ENCODE measurements around the gene ATXN1L.
A peak's percentile ranks its signal among the peaks of the same experiment; 100 is the strongest.

The ATXN1L gene

GRCh38 chr16:71894229-71894920 lies 48.6 kb downstream of the ATXN1L start:
- DNase-seq (ENCODE audit: low spot score) = peak; percentile 26
- Histone ChIP-seq H3K4ac (ENCODE audit: low read length) (no peak overlapping the region), H3K4me1 (ENCODE audit: control insufficient read depth in 2 of 2, insufficient read depth in 1 of 2, low read depth in 1 of 2, low read length in 2 of 2) (peaks cover 0 to 1% of the 10 kb centered on the region in 2 donors), H3K18ac (ENCODE audit: low read length) (peak overlapping the region; percentile 98), H3K4me2 (ENCODE audit: insufficient read depth, low read length, poor library complexity, severe bottlenecking) (peak overlapping the region; percentile 86), H3K9ac (ENCODE audit: low read depth, low read length, poor library complexity) (peak overlapping the region; percentile 94), H2AFZ (ENCODE audit: low read length) (peak overlapping the region; percentile 87), H2AK5ac (ENCODE audit: low read depth, low read length) (no peak overlapping the region), H3K9me3 (replicated peaks in 1 of 2; ENCODE audit: control insufficient read depth in 2 of 2, insufficient read depth in 1 of 2, low read depth in 1 of 2, low read length in 2 of 2) (peaks cover 0 to 11% of the 10 kb centered on the region in 2 donors), H4K8ac (ENCODE audit: low read depth, low read length) (no peak overlapping the region), H2BK5ac (ENCODE audit: low read length) (peak overlapping the region; percentile 87), H4K91ac (ENCODE audit: low read depth, low read length, poor library complexity) (no peak overlapping the region), H3K14ac (ENCODE audit: low read length) (no peak overlapping the region), H3K36me3 (replicated peaks in 1 of 2; ENCODE audit: control insufficient read depth in 2 of 2, insufficient read depth in 2 of 2, low read length in 2 of 2) (peaks cover 0 to 25% of the 10 kb centered on the region in 2 donors), H3K4me3 (ENCODE audit: low read length in 2 of 2) (peak overlapping the region; percentile 88 to 90), H2BK12ac (ENCODE audit: low read length) (no peak overlapping the region), H3K27ac (replicated peaks; ENCODE audit: low read length) (peak overlapping the region; percentile 97), H3K27me3 (ENCODE audit: control insufficient read depth in 3 of 3, insufficient read depth in 3 of 3, low read depth in 1 of 3, low read length in 3 of 3) (no peaks in the 10 kb centered on the region), H3K79me1 (ENCODE audit: low read depth, low read length) (peaks cover 3% of the 10 kb centered on the region), H2BK120ac (ENCODE audit: low read depth, low read length) (peak overlapping the region; percentile 87), H2BK15ac (ENCODE audit: low read length) (peak overlapping the region; percentile 89), H3K23ac (ENCODE audit: low read depth, low read length, poor library complexity) (peak overlapping the region; percentile 99)
- WGBS, 2 donors (ENCODE audit: extremely low coverage in 2 of 2, insufficient read length in 2 of 2, insufficient replicate concordance in 1 of 2) = no CpG with 5 or more reads among the region's 31 CpGs

- Histone ChIP-seq H3K23ac (ENCODE audit: low read depth, low read length, poor library complexity) (peak within 1 kb of the TSS; percentile 99), H3K9ac (ENCODE audit: low read depth, low read length, poor library complexity) (peak within 1 kb of the TSS; percentile 95), H4K8ac (ENCODE audit: low read depth, low read length) (peak within 1 kb of the TSS; percentile 82), H2BK15ac (ENCODE audit: low read length) (peak within 1 kb of the TSS; percentile 89), H3K36me3 (replicated peaks in 1 of 2; ENCODE audit: control insufficient read depth in 2 of 2, insufficient read depth in 2 of 2, low read length in 2 of 2) (peaks cover 0 to 30% of the 10 kb centered on the region in 2 donors), H3K4me1 (ENCODE audit: control insufficient read depth in 2 of 2, insufficient read depth in 1 of 2, low read depth in 1 of 2, low read length in 2 of 2) (peaks cover 0 to 1% of the 10 kb centered on the region in 2 donors), H2AK5ac (ENCODE audit: low read depth, low read length) (peak within 1 kb of the TSS; percentile 72), H2BK12ac (ENCODE audit: low read length) (no peak within 1 kb of the TSS), H2AFZ (ENCODE audit: low read length) (peak within 1 kb of the TSS; percentile 87), H3K79me1 (ENCODE audit: low read depth, low read length) (peaks cover 3% of the 10 kb centered on the region), H3K27me3 (ENCODE audit: control insufficient read depth in 3 of 3, insufficient read depth in 3 of 3, low read depth in 1 of 3, low read length in 3 of 3) (no peaks in the 10 kb centered on the region), H3K14ac (ENCODE audit: low read length) (peak within 1 kb of the TSS; percentile 89), H4K91ac (ENCODE audit: low read depth, low read length, poor library complexity) (no peak within 1 kb of the TSS), H3K4me3 (ENCODE audit: low read length in 2 of 2) (peak within 1 kb of the TSS; percentile 90 to 91), H3K18ac (ENCODE audit: low read length) (peak within 1 kb of the TSS; percentile 98), H3K9me3 (replicated peaks in 1 of 2; ENCODE audit: control insufficient read depth in 2 of 2, insufficient read depth in 1 of 2, low read depth in 1 of 2, low read length in 2 of 2) (peaks cover 0 to 11% of the 10 kb centered on the region in 2 donors), H3K27ac (replicated peaks; ENCODE audit: low read length) (peak within 1 kb of the TSS; percentile 97), H3K4ac (ENCODE audit: low read length) (peak within 1 kb of the TSS; percentile 90), H3K4me2 (ENCODE audit: insufficient read depth, low read length, poor library complexity, severe bottlenecking) (peak within 1 kb of the TSS; percentile 86), H2BK5ac (ENCODE audit: low read length) (peak within 1 kb of the TSS; percentile 87), H2BK120ac (ENCODE audit: low read depth, low read length) (peak within 1 kb of the TSS; percentile 87)
- peak; percentile 97 for DNase-seq (ENCODE audit: low spot score)
- no CpG with 5 or more reads among the region's 67 CpGs for WGBS, 2 donors (ENCODE audit: extremely low coverage in 2 of 2, insufficient read length in 2 of 2, insufficient replicate concordance in 1 of 2)
Measured at GRCh38 chr16:71894921-71895678, 49.3 kb downstream of the ATXN1L start, which contains the start of gene IST1. Gene IST1, plus strand, starts transcription at chr16:71895531. Its CDS starts 20,110 bp downstream, at chr16:71915641.

- Histone ChIP-seq H3K9ac (ENCODE audit: low read depth, low read length, poor library complexity) (peak overlapping the region; percentile 95), H2AK5ac (ENCODE audit: low read depth, low read length) (peak overlapping the region; percentile 72), H2BK12ac (ENCODE audit: low read length) (no peak overlapping the region), H3K4me2 (ENCODE audit: insufficient read depth, low read length, poor library complexity, severe bottlenecking) (peak overlapping the region; percentile 50), H3K27me3 (ENCODE audit: control insufficient read depth in 3 of 3, insufficient read depth in 3 of 3, low read depth in 1 of 3, low read length in 3 of 3) (no peaks in the 10 kb centered on the region), H2BK15ac (ENCODE audit: low read length) (no peak overlapping the region), H3K18ac (ENCODE audit: low read length) (peak overlapping the region; percentile 97), H2BK5ac (ENCODE audit: low read length) (peak overlapping the region; percentile 87), H2AFZ (ENCODE audit: low read length) (peak overlapping the region; percentile 87), H3K79me1 (ENCODE audit: low read depth, low read length) (peaks cover 3% of the 10 kb centered on the region), H4K8ac (ENCODE audit: low read depth, low read length) (no peak overlapping the region), H3K14ac (ENCODE audit: low read length) (peak overlapping the region; percentile 89), H3K27ac (replicated peaks; ENCODE audit: low read length) (peak overlapping the region; percentile 81), H3K4me3 (ENCODE audit: low read length in 2 of 2) (peak overlapping the region; percentile 90 to 91), H2BK120ac (ENCODE audit: low read depth, low read length) (peak overlapping the region; percentile 35), H3K9me3 (replicated peaks in 1 of 2; ENCODE audit: control insufficient read depth in 2 of 2, insufficient read depth in 1 of 2, low read depth in 1 of 2, low read length in 2 of 2) (peaks cover 0 to 13% of the 10 kb centered on the region in 2 donors), H3K4me1 (ENCODE audit: control insufficient read depth in 2 of 2, insufficient read depth in 1 of 2, low read depth in 1 of 2, low read length in 2 of 2) (peaks cover 0 to 1% of the 10 kb centered on the region in 2 donors), H3K36me3 (replicated peaks in 1 of 2; ENCODE audit: control insufficient read depth in 2 of 2, insufficient read depth in 2 of 2, low read length in 2 of 2) (peaks cover 0 to 37% of the 10 kb centered on the region in 2 donors), H4K91ac (ENCODE audit: low read depth, low read length, poor library complexity) (no peak overlapping the region), H3K4ac (ENCODE audit: low read length) (peak overlapping the region; percentile 90), H3K23ac (ENCODE audit: low read depth, low read length, poor library complexity) (peak overlapping the region; percentile 99)
- no CpG with 5 or more reads among the region's 44 CpGs for WGBS, 2 donors (ENCODE audit: extremely low coverage in 2 of 2, insufficient read length in 2 of 2, insufficient replicate concordance in 1 of 2)
- DNase-seq (ENCODE audit: low spot score) = peak; percentile 6
Measured at GRCh38 chr16:71895679-71896365, 50.0 kb downstream of the ATXN1L start.

Data from neuronal stem cell (in vitro differentiated cells).